ENCODE results near the gene NOL3.

Gene NOL3

GRCh38 chr16:67215706-67216105, 45.4 kb downstream of the NOL3 start:
- no peak for DNase-seq (ENCODE audit: low spot score)
- no peak for TF ChIP-seq CTCF (IDR thresholded peaks at IDR 0.05; ENCODE audit: borderline replicate concordance, control extremely low read depth, extremely low read depth, insufficient read depth, missing control alignments)

GRCh38 chr16:67216612-67217490, 46.5 kb downstream of the NOL3 start:
- in situ Hi-C loops (cut with MboI; ENCODE audit: low sequenced_read_pairs, unreplicated experiment): no loop called here
- no peak for TF ChIP-seq CTCF (IDR thresholded peaks at IDR 0.05; ENCODE audit: borderline replicate concordance, control extremely low read depth, extremely low read depth, insufficient read depth, missing control alignments)
- DNase-seq (ENCODE audit: low spot score): no peak

More at GRCh38 chr16:67215706-67216105, 45.4 kb downstream of the NOL3 start:
- in situ Hi-C loops (cut with MboI; ENCODE audit: low sequenced_read_pairs, unreplicated experiment): no loop called here

- DNase-seq (ENCODE audit: low spot score): no peak
- no peak for TF ChIP-seq CTCF (IDR thresholded peaks at IDR 0.05; ENCODE audit: borderline replicate concordance, control extremely low read depth, extremely low read depth, insufficient read depth, missing control alignments)
- in situ Hi-C loops (cut with MboI; ENCODE audit: low sequenced_read_pairs, unreplicated experiment): no loop called here
Measured at GRCh38 chr16:67223992-67224391, 53.7 kb downstream of the NOL3 start.
